Uterus (tissue), 2 donors: ENCODE results near the gene TCF23.

Experiments
- CTCF ChIP-seq, 4 experiments: fragments of 200-600 bp in 2 of 4; fragments of 450-650 bp in 2 of 4; sonication (generic) in 2 of 4; IDR thresholded peaks; one replicate each; pipeline ENCODE4 v1.5.1; 2016 to 2019; ENCODE audit warnings: antibody characterized with exemption in 4 of 4, mild to moderate bottlenecking in 2 of 4, moderate library complexity in 1 of 4
- POLR2A ChIP-seq, 2 donors: fragments of 450-650 bp; IDR thresholded peaks; one replicate each; pipeline ENCODE4 v1.6.1; 2016; ENCODE audit warnings: antibody characterized with exemption in 2 of 2, mild to moderate bottlenecking in 1 of 2, moderate library complexity in 1 of 2

DNA sequence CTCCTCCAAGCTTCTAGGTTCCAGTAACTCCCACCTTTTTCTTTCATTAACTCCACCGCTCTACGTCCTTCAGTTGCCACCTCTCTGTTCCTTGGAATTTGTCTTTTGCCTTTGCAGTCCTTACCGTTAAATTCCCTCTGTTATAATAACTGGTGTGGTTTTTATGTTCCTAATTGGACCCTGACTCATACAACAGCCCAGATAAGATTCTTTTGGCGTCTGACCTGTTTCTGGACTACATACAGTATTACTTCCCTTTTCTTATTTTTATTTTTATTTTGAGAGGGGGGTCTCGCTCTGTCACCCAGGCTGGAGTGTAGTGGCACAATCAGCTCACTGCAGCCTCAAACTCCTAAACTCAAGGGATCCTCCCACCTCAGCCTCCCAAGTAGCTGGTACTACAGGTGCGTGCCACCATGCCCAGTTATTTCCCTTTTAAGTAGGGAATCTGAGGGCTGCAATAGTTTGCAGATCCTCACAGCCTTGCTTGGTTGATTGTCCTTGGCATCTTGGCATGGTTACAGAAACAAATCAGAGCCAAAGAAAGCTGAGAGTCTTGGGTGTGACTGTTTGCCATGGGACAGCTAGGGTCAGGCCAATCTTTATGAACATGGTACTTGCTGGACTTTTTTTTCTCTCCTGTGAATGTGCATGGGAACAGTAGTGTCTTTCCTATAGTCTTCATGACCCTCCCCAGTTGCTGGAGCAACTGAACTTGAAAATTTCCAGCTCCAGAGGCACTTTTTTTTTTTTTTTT lies 22.0 kb downstream of the TCF23 start:
- TF ChIP-seq CTCF (IDR thresholded peaks at IDR 0.05): no peak
- TF ChIP-seq POLR2A (IDR thresholded peaks at IDR 0.05): no peak
